ENCODE measurements around the gene LRG1. TPM values are rescaled to one million over a fixed set of nuclear protein-coding genes. Genes with fewer than 3 reads are reported as not detected.

Gene LRG1
- total RNA-seq, 1 donor: not detected

DNA sequence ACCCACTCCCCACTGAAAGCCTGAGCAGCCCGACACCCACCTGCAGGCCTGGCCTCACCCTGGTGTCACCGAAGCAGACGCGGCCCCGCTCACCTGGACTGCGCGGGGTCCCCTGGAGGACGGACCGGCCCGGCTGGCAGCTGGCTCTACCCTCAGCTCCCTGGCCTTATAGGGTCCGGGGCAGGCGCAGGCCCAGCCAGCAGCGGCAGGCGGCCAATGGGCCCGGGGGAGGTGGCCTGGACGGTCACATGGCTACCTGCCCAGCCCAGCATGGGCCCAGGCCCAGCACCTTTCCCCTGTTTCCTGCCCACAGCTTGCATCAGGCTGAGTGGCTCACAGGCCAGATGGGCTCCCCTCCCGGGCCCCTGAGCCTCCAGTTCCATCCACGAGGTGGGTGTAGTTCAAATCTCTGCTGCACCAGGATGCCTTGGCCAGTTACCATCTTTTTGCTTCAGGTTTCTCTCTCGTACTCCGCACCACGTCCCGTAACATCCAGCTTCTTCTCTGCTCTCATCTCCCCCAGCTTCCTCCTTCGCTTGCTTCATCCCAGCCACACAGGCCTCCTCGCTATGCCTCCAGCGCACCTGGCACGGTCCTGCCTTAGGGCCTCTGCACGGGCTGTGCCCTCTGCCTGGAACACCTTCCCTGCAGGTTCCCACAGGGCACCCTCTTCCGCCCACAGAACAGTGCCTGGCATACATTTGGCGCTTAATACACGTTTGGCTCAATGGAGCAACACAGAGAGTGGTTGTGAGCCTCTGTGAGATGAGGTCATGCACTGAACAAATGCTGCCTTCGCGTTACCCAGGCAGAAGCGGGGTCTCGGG is 21.3 kb downstream of the LRG1 start, which contains the start of gene PLIN4:
Gene PLIN4 (minus strand): TSS at position 142 of the 827 bp plus-strand sequence. CDS start 214 bp downstream, outside the sequence.
- H2AFZ ChIP-seq (ENCODE audit: low read length): peak within 1 kb of the TSS; percentile 15
- no peaks in the 10 kb centered on the region for H3K9me3 ChIP-seq (ENCODE audit: low read depth, low read length)
- TF ChIP-seq, protein P1, sequence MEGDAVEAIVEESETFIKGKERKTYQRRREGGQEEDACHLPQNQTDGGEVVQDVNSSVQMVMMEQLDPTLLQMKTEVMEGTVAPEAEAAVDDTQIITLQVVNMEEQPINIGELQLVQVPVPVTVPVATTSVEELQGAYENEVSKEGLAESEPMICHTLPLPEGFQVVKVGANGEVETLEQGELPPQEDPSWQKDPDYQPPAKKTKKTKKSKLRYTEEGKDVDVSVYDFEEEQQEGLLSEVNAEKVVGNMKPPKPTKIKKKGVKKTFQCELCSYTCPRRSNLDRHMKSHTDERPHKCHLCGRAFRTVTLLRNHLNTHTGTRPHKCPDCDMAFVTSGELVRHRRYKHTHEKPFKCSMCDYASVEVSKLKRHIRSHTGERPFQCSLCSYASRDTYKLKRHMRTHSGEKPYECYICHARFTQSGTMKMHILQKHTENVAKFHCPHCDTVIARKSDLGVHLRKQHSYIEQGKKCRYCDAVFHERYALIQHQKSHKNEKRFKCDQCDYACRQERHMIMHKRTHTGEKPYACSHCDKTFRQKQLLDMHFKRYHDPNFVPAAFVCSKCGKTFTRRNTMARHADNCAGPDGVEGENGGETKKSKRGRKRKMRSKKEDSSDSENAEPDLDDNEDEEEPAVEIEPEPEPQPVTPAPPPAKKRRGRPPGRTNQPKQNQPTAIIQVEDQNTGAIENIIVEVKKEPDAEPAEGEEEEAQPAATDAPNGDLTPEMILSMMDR (IDR thresholded peaks at IDR 0.05; ENCODE audit: extremely low read depth, low read depth, low read length): no peak
- no peaks in the 10 kb centered on the region for H3K36me3 ChIP-seq (ENCODE audit: insufficient read depth, low read length)
- no peaks in the 10 kb centered on the region for H3K79me2 ChIP-seq (ENCODE audit: insufficient read depth, low read length)
- H3K27me3 ChIP-seq (ENCODE audit: insufficient read depth, low read length): peaks cover 20% of the 10 kb centered on the region
- no peak within 1 kb of the TSS for H3K4me3 ChIP-seq (ENCODE audit: insufficient read depth, low read length)
- no peaks in the 10 kb centered on the region for H4K20me1 ChIP-seq (ENCODE audit: insufficient read depth, low read length)
- H3K27ac ChIP-seq (ENCODE audit: low read depth, low read length): no peak within 1 kb of the TSS
- H3K4me2 ChIP-seq (ENCODE audit: insufficient read depth, low read length): peak within 1 kb of the TSS; percentile 2
- peaks cover 7% of the 10 kb centered on the region for H3K4me1 ChIP-seq (ENCODE audit: insufficient read depth, low read length)
- peak; percentile 95 for DNase-seq (ENCODE audit: insufficient read length, low spot score, missing footprints)

DNA sequence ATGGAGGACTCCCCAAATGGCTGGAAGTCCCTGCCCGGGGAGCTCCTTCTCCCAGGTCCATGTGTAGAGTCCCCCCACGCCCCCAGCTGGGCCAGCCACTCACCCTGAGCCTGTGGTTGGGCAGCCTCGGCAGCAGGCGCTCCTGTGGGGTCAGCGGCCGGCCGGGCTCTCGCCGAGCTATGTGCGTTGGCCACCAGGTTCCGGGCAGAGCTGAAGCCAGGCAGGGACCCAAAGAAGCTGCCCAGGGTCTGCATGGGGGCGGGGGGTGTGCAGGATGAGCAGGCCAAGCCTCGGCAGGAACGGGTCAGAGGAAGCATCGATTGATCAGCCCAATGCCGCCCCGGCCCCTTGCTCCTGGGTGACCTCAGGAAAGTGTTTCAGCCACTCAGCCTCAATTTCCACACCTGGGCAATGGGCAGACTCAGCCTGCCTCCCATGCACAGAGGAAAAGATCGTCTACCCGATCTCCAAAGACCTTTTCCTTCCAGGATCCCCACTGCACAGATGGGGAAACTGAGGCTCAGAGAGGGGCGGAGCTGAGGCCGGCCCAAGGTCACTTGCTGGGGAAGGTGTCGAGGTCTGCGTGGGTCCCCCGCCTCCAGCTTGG is 22.3 kb downstream of the LRG1 start:
- Histone ChIP-seq H3K27ac (ENCODE audit: low read depth, low read length) (no peak overlapping the region), H3K4me3 (ENCODE audit: insufficient read depth, low read length) (no peak overlapping the region), H3K4me1 (ENCODE audit: insufficient read depth, low read length) (peaks cover 7% of the 10 kb centered on the region), H4K20me1 (ENCODE audit: insufficient read depth, low read length) (no peaks in the 10 kb centered on the region), H3K4me2 (ENCODE audit: insufficient read depth, low read length) (no peak overlapping the region), H3K79me2 (ENCODE audit: insufficient read depth, low read length) (no peaks in the 10 kb centered on the region), H3K36me3 (ENCODE audit: insufficient read depth, low read length) (no peaks in the 10 kb centered on the region), H2AFZ (ENCODE audit: low read length) (no peak overlapping the region), H3K9me3 (ENCODE audit: low read depth, low read length) (no peaks in the 10 kb centered on the region), H3K27me3 (ENCODE audit: insufficient read depth, low read length) (peaks cover 20% of the 10 kb centered on the region)
- TF ChIP-seq, protein P1 (IDR thresholded peaks at IDR 0.05; ENCODE audit: extremely low read depth, low read depth, low read length): no peak
- no peak for DNase-seq (ENCODE audit: insufficient read length, low spot score, missing footprints)

DNA sequence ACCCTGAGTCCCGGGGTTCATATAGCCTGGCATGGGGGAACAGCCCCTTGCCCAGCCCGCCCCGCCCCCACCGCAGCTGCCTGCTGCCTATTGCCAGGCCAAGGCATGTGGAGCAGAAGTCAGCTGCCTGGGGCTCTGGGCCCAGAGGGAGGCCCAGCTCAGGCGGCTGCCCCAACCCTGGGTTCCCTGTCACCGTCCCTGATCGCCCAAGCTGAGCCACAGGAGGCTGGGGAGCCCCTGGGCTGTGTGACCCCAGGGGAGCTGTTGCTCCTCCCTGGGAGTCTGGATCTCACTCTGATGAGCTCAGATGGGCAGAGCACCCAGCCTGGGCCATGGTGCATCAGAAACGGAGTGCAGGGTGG is 22.9 kb downstream of the LRG1 start:
- no peaks in the 10 kb centered on the region for H3K36me3 ChIP-seq (ENCODE audit: insufficient read depth, low read length)
- no peak for DNase-seq (ENCODE audit: insufficient read length, low spot score, missing footprints)
- no peaks in the 10 kb centered on the region for H4K20me1 ChIP-seq (ENCODE audit: insufficient read depth, low read length)
- no peak overlapping the region for H3K4me2 ChIP-seq (ENCODE audit: insufficient read depth, low read length)
- no peak overlapping the region for H2AFZ ChIP-seq (ENCODE audit: low read length)
- H3K9me3 ChIP-seq (ENCODE audit: low read depth, low read length): no peaks in the 10 kb centered on the region
- peaks cover 7% of the 10 kb centered on the region for H3K4me1 ChIP-seq (ENCODE audit: insufficient read depth, low read length)
- H3K27me3 ChIP-seq (ENCODE audit: insufficient read depth, low read length): peaks cover 20% of the 10 kb centered on the region
- no peaks in the 10 kb centered on the region for H3K79me2 ChIP-seq (ENCODE audit: insufficient read depth, low read length)
- TF ChIP-seq, protein P1 (IDR thresholded peaks at IDR 0.05; ENCODE audit: extremely low read depth, low read depth, low read length): no peak
- H3K4me3 ChIP-seq (ENCODE audit: insufficient read depth, low read length): no peak overlapping the region
- no peak overlapping the region for H3K27ac ChIP-seq (ENCODE audit: low read depth, low read length)
